Suprapubic skin (tissue), 4 donors: ENCODE results near the gene TSSC4.

Source experiments
- POLR2A ChIP-seq, 2 donors: fragments of 450-650 bp; IDR thresholded peaks; one replicate each; pipeline ENCODE4 v1.6.1; 2017; ENCODE audit warnings: antibody characterized with exemption in 2 of 2, mild to moderate bottlenecking in 2 of 2, moderate library complexity in 2 of 2
- POLR2AphosphoS5 ChIP-seq, 3 donors: sonication (generic); formaldehyde crosslinking; IDR thresholded peaks; one replicate each; pipeline ENCODE4 v1.6.1; 2017; ENCODE audit warnings: antibody characterized with exemption in 3 of 3
- TF ChIP-seq, protein P1 (sequence below), 2 donors: fragments of 200-600 bp in 1 of 2; fragments of 450-650 bp in 1 of 2; sonication (generic) in 1 of 2; IDR thresholded peaks; one replicate each; pipeline ENCODE4 v1.5.1; 2016 to 2019; ENCODE audit warnings: antibody characterized with exemption in 2 of 2, mild to moderate bottlenecking in 1 of 2, moderate library complexity in 1 of 2

- TF ChIP-seq POLR2A (IDR thresholded peaks at IDR 0.05) (no peak), POLR2AphosphoS5 (IDR thresholded peaks at IDR 0.05) (no peak)
- TF ChIP-seq, protein P1, sequence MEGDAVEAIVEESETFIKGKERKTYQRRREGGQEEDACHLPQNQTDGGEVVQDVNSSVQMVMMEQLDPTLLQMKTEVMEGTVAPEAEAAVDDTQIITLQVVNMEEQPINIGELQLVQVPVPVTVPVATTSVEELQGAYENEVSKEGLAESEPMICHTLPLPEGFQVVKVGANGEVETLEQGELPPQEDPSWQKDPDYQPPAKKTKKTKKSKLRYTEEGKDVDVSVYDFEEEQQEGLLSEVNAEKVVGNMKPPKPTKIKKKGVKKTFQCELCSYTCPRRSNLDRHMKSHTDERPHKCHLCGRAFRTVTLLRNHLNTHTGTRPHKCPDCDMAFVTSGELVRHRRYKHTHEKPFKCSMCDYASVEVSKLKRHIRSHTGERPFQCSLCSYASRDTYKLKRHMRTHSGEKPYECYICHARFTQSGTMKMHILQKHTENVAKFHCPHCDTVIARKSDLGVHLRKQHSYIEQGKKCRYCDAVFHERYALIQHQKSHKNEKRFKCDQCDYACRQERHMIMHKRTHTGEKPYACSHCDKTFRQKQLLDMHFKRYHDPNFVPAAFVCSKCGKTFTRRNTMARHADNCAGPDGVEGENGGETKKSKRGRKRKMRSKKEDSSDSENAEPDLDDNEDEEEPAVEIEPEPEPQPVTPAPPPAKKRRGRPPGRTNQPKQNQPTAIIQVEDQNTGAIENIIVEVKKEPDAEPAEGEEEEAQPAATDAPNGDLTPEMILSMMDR (IDR thresholded peaks at IDR 0.05), result no peak
Observed at GRCh38 chr11:2362414-2362813, 38.1 kb upstream of the TSSC4 start.
